GM21528 (cell line): ENCODE measurements around the gene NRG2.

Experiments
- ATAC-seq: cut with Tn5 transposase; IDR thresholded peaks from one replicate; pipeline ENCODE4 v1.9.1; 2021; ENCODE audit warnings: mild to moderate bottlenecking, moderate library complexity; ENCODE audit not compliant: unreplicated experiment, low FRiP score

NRG2 gene

DNA sequence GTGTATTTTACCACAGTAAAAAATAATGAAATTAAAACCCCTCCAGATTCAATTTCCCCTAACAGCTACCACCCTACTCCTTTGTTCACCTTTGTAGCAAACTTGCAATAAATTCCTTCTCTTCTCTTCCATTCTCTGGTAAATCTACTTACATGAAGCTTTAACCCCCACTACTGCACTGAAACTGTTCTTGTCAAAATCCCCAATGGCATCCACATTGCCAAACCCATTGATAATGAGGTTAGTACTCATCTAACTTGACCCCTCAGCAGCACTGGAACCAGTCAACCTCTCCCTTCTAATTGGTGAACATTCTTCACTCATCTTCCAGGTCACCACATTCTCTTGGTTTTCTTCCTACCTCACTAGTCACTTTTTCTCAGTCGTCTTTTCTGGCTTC is 29.6 kb downstream of the NRG2 start:
- no peak for ATAC-seq

DNA sequence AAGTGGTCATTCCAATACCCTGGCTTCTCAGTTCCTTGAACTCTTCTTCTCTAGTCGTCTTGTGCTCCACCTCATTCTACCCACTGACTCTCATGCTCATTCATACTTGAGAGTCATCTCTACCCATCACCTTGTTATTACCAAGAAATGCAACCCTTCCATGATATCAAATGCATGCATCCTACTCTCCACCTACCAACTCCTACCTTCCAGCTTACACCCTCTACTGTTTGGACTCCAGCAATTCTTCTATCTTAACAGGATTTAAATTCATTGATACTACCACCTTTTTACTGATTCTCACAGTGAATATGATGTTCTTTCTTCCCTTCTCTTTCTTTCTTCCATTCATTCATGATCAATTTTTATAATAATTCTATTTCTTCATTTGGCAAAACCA is 30.7 kb downstream of the NRG2 start:
- ATAC-seq, result no peak

DNA sequence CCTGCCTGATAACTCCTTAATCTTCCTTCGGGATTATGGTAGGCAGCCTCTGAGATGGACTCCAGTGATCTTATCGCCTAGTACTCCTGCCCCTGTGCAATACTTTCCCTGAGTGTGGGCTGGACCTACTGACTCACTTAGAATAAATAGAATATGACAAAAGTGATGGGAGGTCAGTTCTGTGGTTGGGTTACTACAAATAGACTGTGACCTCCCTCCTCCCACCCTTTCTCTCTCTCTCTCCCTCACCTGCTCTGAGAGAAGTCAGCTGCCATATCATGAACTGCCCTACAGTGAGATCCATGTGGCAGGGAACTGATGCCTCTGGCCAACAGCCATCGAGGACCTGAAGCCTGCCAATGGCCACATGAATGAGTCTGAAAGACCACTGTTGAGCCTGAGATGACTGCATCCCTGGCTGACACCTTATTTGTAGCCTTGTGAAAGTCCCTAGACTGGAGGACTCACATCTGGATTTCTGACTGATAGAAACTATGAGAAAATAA is 31.7 kb downstream of the NRG2 start:
- no peak for ATAC-seq

DNA sequence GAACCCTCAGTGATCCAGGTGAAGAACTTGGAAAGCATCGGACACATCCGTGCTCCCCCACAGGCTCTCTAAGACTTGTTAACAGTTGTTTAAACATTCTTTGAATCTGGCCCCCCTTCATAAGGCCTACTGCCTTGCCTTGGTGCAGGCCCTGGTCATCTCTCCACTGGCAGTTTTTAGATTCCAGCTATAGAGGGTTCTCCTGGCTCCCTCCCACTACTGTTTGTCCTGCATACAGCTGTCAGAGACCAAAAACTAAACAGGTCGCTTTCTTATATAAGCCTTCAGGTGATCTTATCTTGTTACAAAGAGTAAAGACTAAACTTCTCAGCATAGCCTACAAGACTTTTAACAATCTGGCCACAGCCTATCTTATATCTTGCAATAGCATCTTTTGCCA is 32.3 kb downstream of the NRG2 start:
- ATAC-seq, result no peak

DNA sequence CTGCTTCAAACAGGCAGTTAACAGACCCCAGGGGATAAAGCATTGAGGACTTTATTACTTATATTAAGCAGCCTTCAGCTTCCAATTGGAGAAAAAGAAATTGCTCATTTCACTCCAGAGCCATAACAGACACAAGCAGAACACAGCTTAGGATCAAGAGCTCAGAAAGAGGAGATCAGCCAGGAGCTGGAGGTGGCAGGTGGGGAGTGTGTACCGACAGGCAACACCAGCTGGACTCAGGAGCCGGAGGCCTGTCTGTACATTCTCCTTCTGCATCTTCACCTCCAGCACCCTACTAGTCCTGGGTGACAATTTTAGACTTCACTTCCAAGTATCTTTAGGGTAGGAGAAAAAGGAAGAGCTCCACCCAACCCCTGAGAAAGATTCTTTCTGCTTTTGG is 35.8 kb downstream of the NRG2 start:
- ATAC-seq, result no peak

DNA sequence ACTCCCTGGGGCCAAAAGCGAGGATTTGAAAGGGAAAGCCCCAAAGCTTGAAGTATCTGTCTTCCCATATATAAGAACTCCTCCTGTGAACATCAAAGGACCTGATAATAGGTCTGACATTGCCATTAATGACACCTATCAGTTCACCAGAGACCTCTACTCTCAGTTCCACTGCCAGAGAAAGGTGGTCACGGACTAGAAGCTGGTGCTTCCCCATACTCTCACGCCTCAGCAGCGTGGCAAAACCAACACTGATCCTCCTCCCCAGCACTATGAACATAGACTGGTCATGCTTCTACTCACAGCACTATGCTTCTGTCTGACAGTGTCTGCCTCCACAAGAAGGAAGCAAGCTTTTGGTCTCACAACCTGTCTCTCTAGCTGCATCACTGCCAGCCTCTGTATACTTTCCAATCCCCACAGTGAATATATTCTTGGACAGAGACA is 37.9 kb downstream of the NRG2 start:
- peak; percentile 84 for ATAC-seq

DNA sequence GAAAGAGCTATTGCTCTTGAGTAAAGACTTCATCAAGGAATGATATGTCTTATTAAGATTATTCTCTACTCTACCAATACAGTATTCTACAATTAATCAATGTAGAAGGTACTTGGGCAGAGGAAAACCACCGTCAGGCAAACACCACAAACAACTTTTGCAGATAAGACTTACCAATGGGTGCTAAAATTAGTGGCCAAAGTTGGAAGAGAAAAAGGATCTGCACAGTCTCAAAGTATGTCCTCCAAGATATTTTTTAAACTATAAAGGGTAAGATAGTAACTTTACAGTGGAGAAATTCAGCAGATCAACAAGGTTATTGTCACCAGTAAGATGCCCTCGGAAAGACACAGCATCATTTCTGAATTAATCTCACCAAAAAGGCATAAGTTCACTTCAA is 38.9 kb downstream of the NRG2 start:
- ATAC-seq, result no peak

DNA sequence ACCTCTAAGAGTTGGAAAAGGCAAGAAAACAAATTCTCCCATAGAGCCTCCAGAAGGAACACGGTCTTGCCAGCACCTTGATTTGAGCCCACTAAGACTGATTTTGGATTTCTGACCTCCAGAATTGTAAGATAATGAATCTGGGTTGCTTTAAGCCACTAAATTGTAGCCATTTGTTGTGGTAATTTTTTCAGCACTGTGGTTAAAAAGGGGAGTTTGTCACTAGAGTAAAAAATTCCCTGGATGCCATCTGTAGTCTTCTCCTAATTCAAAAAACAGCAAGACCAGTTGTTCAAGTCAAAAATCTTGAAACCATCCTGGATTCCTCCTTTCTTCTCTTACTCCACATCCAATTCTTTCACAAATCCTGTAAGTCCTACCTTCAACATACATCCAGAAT is 39.6 kb downstream of the NRG2 start:
- no peak for ATAC-seq

DNA sequence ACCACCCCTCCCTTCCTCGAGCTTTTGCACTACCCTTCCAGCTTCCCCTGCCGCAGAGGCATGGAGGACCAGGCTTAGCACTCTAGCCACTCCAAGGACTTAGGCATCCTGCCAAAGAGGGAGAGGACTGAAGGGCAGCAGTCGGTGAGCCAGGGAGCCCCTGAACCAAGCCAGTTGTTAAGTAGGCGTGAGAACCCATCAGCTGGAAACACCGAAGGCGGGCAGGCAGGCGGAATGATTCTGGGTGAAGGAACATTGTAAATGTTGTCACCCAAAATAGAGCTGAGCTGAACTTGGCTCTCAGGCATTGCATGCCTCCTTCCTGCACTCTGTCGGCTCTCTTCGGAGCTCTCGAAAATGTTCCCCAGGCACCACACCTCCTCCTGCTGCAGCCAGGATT is 42.8 kb downstream of the NRG2 start:
- ATAC-seq, result no peak

DNA sequence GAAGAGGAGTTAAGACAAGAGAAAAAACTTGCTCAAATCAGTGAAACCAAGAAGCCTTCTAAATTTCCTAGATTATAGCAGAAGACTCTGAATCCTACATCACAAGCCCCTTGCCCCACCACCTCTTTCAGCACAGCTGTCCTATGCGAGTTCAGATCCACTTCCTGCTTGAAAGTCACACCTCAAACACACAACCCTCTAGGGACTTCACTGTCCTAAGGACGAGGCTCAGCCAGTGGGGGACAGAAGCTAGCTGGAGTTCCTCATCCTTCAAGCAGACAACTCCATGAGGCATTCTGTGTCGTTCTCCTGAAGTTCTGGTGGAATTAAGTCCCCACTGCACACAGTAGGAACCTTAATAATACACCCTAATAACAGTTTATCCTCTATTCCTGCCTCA is 44.3 kb downstream of the NRG2 start:
- no peak for ATAC-seq

DNA sequence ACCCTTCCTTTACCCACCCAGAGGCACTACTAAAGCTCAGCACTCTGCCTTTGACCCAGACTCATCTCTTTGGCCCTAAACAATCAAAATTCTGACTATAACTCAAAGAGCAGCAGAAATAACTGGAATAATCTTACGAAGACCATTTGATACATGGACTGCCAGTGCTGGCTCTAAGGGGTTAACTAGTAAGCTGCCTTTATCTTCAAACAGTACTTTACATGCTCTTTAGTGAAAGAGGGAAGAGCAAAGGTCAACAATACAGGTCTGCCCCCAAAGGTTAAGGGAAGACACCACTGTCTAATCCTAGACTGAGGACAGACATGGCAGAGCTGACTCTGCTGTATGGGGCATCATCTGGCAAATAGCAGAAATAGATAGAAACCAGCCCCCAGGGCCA is 45.8 kb downstream of the NRG2 start:
- ATAC-seq, result no peak

DNA sequence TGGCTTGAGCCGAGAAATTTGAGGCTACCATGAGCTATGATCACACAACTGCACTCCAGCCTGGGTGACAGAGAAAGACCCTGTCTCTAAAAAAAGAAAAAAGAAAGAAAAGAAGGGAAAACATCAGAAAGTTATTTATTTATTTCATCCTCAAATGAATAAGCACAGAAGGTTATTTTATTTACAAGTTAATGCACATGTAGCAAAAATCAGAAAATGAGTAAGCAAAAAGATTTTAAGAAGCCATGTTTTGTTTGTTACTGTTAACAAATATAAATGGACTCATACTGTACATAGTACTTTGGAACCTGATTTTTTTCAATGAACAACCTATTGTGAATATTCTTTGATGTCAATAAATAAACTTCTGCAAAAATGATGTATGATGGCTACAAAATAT is 47.2 kb downstream of the NRG2 start:
- ATAC-seq, result no peak

DNA sequence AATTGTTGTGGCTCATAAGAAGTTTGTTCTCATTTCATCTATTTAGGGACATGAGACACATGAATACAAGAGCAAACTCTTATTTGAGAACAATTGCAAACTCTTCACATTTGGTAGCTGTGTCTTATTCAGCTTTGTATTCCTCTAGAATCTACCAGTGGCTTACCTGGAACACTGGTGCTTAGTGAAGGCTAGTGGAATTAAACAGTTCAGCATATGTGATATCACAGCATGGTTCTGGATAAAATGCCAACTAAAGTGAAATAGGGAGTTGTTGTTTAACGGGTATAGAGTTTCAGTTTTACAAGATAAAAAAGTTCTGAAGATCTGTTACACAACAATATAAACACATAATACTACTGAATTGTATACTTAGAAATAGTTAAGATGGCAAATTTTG is 48.9 kb downstream of the NRG2 start:
- no peak for ATAC-seq

DNA sequence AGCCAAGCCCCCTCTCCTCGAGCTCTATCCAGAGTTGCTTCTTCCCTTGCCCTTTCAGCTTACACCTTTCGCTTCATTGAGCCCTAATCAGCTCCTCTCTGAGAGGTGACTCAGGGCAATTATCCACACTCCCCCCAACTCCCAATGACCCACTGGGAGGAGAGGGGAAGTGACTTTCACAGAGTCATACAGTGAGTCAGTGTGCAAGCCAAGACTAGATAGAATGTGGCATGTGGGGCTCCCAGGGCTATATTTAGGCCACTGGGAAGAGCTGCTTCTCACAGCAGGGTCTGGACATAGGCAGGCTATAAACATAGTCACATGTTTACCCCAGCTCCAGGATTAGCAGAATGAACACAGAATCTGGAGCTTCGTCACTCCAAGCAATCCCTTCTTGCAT is 57.4 kb downstream of the NRG2 start:
- no peak for ATAC-seq

DNA sequence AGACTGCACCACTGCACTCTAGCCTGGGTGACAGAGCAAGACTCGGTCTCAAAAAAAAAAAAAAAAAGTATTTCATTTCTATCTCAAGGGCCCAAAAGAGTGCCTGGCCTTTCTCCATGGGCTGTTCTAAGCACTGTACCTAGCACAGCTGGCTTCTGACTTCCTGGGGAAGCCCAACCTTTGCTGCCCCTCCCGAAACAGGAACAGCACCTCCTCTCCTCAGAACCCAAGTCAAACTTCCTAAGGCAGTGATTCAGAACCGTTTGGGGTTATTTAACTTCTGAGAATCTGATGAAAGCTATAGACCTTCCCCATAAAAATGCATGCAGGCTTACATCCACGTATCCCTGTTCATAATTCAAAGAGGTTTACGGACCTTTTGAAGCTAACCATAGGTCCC is 57.8 kb downstream of the NRG2 start:
- ATAC-seq, result no peak

DNA sequence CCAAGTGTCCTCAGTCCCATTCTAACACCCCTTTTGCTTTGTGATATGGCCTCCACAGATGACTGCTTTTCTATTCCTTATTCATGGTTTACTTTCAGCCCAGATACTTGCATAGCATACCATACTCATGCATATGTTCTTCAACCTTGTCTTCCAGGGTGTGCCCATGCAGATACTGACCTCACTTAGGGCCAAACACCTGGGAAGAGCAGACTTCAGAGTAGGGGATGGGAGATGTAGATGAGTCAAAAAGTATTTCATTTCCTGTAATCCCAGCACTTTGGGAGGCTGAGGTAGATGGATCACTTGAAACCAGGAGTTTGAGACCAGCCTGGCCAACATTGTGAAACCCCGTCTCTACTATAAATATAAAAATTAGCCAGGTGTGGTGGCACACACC is 58.3 kb downstream of the NRG2 start:
- no peak for ATAC-seq

DNA sequence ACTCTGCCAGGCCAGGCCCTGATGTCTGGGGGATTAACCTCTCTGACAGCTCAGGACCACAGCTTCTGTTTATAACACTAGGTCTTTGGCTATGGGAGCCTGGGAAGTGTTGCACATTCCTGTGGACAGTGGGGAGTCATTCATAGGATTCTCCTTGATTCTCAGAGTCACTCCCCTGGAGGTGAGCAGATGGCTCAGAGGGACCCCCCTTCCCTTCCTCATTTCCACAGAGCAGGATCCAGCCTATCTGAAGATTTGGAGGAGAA is 60.2 kb downstream of the NRG2 start:
- ATAC-seq, result no peak

DNA sequence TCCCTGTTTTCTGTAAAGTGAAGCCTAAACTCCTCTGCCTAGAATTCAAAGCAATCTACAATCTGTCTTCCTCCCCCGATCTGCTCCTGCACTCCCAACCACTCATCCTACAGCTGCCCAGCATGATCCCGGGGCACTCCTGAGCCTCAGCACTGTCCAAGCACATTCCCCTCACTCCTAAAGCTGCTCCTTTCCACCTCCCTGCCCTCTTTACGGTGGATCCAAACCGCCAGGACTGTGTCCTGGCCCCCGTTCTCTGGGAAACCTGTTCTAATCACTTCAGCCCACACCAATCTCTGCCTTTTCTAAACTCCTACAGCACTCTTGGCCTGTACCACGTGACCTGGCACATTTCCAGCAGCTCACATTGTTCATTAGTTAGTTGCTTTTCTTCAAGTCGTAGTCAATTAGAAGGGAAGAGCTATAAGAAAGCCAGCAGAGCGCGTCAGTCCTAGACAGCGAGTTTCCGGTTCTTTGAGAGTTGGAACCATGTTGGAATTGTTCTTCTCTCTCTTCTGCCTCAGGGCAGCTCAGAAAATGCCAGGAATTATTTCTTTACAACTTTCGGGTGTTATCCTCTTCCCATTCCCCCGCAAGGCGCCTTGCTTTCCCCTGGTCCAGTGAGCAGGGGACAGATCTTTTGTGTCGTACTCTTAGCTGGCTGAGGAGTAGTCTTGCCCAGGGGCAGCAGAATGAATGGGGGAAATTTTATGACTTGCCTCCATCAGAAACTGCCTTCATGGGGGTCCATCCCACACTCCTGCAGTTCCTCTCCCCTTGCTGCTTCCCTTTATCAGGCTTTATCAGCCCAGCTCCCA is 60.7 kb downstream of the NRG2 start:
- ATAC-seq, result no peak

DNA sequence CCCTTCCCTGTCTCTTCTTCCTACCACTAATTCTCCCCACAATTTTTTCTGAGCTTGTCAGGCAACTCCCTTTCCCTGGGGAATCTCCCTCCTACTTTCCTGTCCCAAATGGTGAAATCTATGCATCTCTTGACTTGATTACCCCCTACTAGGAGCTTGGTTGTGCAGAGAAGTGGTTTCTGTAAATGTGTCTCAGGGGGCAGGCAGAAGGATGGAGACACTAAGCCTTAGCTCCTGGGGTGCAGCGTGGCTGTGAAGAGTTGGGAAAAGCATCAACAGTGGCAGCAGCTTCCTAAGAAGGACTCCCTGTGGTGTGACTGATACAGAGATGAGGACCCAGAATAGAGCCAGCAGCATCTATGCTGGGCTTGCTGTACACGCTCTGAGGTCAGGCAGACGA is 62.3 kb downstream of the NRG2 start:
- ATAC-seq, result no peak

DNA sequence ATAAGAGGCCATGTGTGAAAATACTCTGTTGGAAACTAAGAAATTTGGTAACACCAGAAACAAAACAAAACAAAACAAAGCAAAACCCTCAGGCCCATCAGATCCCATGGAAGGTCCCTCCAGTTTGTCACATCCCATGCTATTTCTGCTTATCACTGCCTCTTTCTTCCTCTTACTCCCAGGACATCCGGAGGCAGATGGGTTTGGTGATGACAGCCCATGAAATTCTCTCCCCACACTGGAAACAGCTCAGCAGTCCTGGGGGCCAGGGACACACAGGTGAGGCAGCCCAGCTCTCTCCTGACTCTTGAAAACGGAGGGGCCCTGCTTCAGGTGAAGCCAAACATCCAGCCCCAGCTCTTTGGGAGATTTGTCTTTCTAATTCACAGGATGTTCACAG is 63.2 kb downstream of the NRG2 start:
- no peak for ATAC-seq

DNA sequence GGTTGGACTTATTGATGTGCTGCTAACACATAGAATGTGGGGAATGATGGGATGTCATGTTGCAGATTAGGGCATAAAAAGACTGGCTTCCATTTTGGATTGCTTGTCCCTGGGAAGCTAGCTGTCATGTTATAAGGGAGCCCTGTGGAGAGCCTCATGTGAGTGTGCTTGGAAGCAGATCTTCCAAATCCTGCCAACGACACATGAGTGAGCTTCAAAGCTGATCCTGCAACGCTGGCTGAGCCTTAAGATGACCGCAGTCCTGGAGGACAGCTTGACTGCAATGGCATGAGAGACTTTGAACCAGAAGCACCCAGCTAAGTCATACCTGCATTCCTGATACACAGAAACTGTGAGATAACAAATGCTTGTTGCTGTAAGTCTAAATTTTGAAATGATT is 63.6 kb downstream of the NRG2 start:
- ATAC-seq, result no peak

DNA sequence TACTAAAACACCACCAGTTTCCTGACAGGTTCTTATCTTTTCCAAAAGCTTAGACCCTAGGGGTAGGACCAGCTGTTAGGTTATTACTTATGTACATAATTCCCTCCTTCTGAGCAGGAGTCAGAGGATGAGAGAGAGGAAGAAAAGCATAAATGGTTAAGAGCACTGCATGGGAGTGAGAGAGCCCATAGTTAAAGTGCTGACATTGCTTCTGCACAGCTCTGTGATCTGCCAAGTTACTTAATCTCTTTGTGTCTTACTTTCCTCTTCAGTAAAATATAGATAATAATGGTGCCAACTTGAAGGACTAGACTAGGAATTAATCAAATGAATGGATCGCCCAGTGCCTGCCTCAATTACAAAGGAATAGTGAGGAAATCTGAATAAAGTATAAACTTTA is 66.4 kb downstream of the NRG2 start:
- no peak for ATAC-seq

DNA sequence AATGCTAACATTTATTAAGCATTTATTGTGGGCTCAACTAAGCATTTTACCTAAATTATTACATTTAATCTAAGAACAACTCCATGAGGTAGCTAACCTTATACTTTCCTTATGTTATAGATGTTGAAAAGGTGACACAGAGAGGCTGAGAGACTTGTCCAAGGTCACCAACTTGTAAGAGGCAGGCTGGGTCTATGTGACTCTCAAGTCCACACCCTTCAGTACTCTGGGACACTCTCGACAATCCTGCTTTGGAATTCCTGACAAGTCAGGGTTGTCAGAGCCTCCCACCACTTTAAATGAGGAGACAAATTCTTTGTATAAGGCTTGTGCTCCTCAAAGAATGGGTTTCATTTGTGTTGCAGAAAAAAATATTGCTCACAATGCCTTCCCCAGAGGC is 67.2 kb downstream of the NRG2 start:
- ATAC-seq, result no peak
